Measurements from ENCODE around the gene ARRB1.

DNA sequence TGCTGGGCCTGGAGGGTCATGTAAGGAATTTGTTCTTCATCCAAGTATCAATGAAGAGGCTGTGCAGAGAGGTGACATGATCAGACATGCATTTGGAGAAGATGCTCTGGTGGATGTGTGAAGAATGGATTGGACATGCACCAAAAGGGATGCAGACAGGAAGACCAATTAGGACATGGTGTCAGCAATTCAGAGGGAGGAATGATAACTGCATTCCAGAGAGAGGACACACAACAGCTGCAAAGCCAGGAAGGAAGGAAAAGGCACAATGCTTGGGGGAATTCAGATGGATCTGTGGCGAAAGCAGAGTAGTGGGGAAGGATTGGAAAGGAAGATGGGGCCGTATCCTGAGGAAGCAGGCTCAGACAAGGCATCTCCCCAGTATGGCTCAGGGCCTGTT, 5.2 kb upstream of the ARRB1 start:
- no peak for TF ChIP-seq EZH2 (IDR thresholded peaks at IDR 0.05; ENCODE audit: borderline replicate concordance, low read length)
- TF ChIP-seq, protein P1, sequence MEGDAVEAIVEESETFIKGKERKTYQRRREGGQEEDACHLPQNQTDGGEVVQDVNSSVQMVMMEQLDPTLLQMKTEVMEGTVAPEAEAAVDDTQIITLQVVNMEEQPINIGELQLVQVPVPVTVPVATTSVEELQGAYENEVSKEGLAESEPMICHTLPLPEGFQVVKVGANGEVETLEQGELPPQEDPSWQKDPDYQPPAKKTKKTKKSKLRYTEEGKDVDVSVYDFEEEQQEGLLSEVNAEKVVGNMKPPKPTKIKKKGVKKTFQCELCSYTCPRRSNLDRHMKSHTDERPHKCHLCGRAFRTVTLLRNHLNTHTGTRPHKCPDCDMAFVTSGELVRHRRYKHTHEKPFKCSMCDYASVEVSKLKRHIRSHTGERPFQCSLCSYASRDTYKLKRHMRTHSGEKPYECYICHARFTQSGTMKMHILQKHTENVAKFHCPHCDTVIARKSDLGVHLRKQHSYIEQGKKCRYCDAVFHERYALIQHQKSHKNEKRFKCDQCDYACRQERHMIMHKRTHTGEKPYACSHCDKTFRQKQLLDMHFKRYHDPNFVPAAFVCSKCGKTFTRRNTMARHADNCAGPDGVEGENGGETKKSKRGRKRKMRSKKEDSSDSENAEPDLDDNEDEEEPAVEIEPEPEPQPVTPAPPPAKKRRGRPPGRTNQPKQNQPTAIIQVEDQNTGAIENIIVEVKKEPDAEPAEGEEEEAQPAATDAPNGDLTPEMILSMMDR (IDR thresholded peaks at IDR 0.05; ENCODE audit: low read length), result no peak

Data from OCI-LY1 (cell line).